GM12878 (cell line): Measurements from ENCODE around the gene SOWAHD. TPM values are rescaled to one million over a fixed set of nuclear protein-coding genes. Genes with fewer than 3 reads are reported as not detected.

Experiments used
- ATAC-seq: fragments of 200-7000 bp; cut with Tn5 transposase; 3 replicates; pipeline ENCODE4 v1.9.1; 2020; ENCODE audit warnings: mild to moderate bottlenecking, moderate library complexity
- BruUV-seq: library from RNA; stranded (reverse); fragments of 400-500 nt; replicated peaks from 2 replicates; lab custom pipeline; 2021; lab: Mats Ljungman, UMichigan
- CTCF ChIA-PET: fragments of 300-600 bp; sonication (Branson Sonifier 250); formaldehyde crosslinking; extraction: SDS; loops from one replicate; lab custom pipeline; 2021; ENCODE audit warnings: inconsistent platforms; lab: Yijun Ruan, JAX
- POLR2A ChIA-PET: fragments of 350-600 bp; formaldehyde crosslinking; extraction: SDS; loops from one replicate; lab custom pipeline; 2021; ENCODE audit warnings: inconsistent platforms; lab: Charles Lee
- RAD21 ChIA-PET: fragments of 300-600 bp; sonication (Branson Sonifier 250); formaldehyde crosslinking; loops from one replicate; lab custom pipeline; 2023; ENCODE audit warnings: antibody characterized with exemption; ENCODE audit not compliant: unreplicated experiment; lab: Charles Lee
- SMC1A ChIA-PET: fragments of 300-600 bp; sonication (Branson Sonifier 250); formaldehyde crosslinking; loops from one replicate; lab custom pipeline; 2023; ENCODE audit not compliant: unreplicated experiment, uncharacterized antibody; lab: Charles Lee
- DNase-seq: peaks from one replicate; pipeline ENCODE4 v3.0.0-alpha.2; 2011; ENCODE audit warnings: low read depth, low spot score
- FAIRE-seq: peaks from 3 replicates; lab custom pipeline; 2011; peaks lifted over from hg19 to GRCh38; lab: Jason Lieb, UNC
- H2AFZ ChIP-seq: 2 replicates; pipeline ENCODE4 v1.6.0; 2011; ENCODE audit warnings: low read depth, low read length, control low read depth; ENCODE audit not compliant: control insufficient read depth
- H3K27ac ChIP-seq: 2 replicates; pipeline ENCODE4 v1.5.1; 2011; ENCODE audit warnings: control low read depth; ENCODE audit not compliant: control insufficient read depth, insufficient read depth
- H3K27me3 ChIP-seq, 2 experiments: replicated peaks in 1 of 2; 2 replicates each; pipeline versions ENCODE4 v1.6.0 to v1.6.1; 2011; ENCODE audit warnings: low read length in 1 of 2; ENCODE audit not compliant: control insufficient read depth in 2 of 2, insufficient read depth in 2 of 2
- H3K36me3 ChIP-seq, 2 experiments: 2 replicates each; pipeline ENCODE4 v1.5.1; 2011; ENCODE audit warnings: low read length in 1 of 2; ENCODE audit not compliant: control insufficient read depth in 2 of 2, insufficient read depth in 2 of 2
- H3K4me1 ChIP-seq: 2 replicates; pipeline ENCODE4 v1.6.1; 2011; ENCODE audit warnings: mild to moderate bottlenecking, low read length, moderate library complexity, mixed read lengths; ENCODE audit not compliant: control insufficient read depth, insufficient read depth
- H3K4me2 ChIP-seq: 2 replicates; pipeline ENCODE4 v1.6.0; 2011; ENCODE audit warnings: control low read depth; ENCODE audit not compliant: control insufficient read depth, insufficient read depth
- H3K4me3 ChIP-seq: fragments of 200-600 bp; sonication (generic); 2 replicates; pipeline ENCODE4 v1.5.1; 2016
- H3K79me2 ChIP-seq: 2 replicates; pipeline ENCODE4 v1.6.0; 2011; ENCODE audit warnings: low read length; ENCODE audit not compliant: control insufficient read depth, insufficient read depth
- H3K9ac ChIP-seq: 2 replicates; pipeline ENCODE4 v1.8.0; 2011; ENCODE audit warnings: low read length, control low read depth, mixed read lengths; ENCODE audit not compliant: control insufficient read depth, insufficient read depth
- H3K9me3 ChIP-seq: replicated peaks from 3 replicates; pipeline ENCODE4 v1.5.1; 2011; ENCODE audit warnings: mild to moderate bottlenecking, low read length; ENCODE audit not compliant: control insufficient read depth, insufficient read depth
- H4K20me1 ChIP-seq: 2 replicates; pipeline ENCODE4 v1.6.0; 2011; ENCODE audit not compliant: control insufficient read depth, insufficient read depth
- CHD1 ChIP-seq: IDR thresholded peaks from 2 replicates; pipeline ENCODE4 v1.6.1; 2012; ENCODE audit warnings: low read depth, low read length, improper control_type of control experiment
- CUX1 ChIP-seq: IDR thresholded peaks from 2 replicates; pipeline ENCODE4 v1.6.1; 2012; ENCODE audit warnings: improper control_type of control experiment, low read depth, low read length; ENCODE audit not compliant: insufficient replicate concordance
- ETV6 ChIP-seq, 2 experiments: fragments of 450-650 bp in 1 of 2; IDR thresholded peaks in 1 of 2; conservative IDR thresholded peaks in 1 of 2; 2 replicates each; pipeline ENCODE4 v1.6.1; 2014; ENCODE audit warnings: antibody characterized with exemption in 1 of 2, borderline replicate concordance in 1 of 2, low read depth in 1 of 2, mild to moderate bottlenecking in 1 of 2, moderate library complexity in 1 of 2
- IKZF2 ChIP-seq, 2 experiments: fragments of 450-650 bp; IDR thresholded peaks; 2 replicates each; pipeline ENCODE4 v1.6.1; 2017; ENCODE audit warnings: mild to moderate bottlenecking in 2 of 2, moderate library complexity in 2 of 2
- IRF5 ChIP-seq: fragments of 450-650 bp; IDR thresholded peaks from 2 replicates; pipeline ENCODE4 v1.6.1; 2017; ENCODE audit warnings: borderline replicate concordance
- MXI1 ChIP-seq: fragments of 150-350 bp; IDR thresholded peaks from 2 replicates; pipeline ENCODE4 v1.6.1; 2011; ENCODE audit warnings: low read depth, mild to moderate bottlenecking, inconsistent platforms, low read length, improper control_type of control experiment
- NFYA ChIP-seq: IDR thresholded peaks from 2 replicates; pipeline ENCODE4 v1.6.1; 2011; ENCODE audit warnings: low read depth, mild to moderate bottlenecking, low read length, improper control_type of control experiment, borderline replicate concordance
- SMAD1 ChIP-seq: fragments of 450-650 bp; IDR thresholded peaks from 2 replicates; pipeline ENCODE4 v1.6.1; 2018; ENCODE audit warnings: mild to moderate bottlenecking, low read depth; ENCODE audit not compliant: partially characterized antibody
- SMARCA5 ChIP-seq: fragments of 450-650 bp; IDR thresholded peaks from 2 replicates; pipeline ENCODE4 v1.6.1; 2017; ENCODE audit warnings: mild to moderate bottlenecking
- WRNIP1 ChIP-seq: IDR thresholded peaks from 2 replicates; pipeline ENCODE4 v1.6.1; 2011; ENCODE audit warnings: low read depth, low read length, improper control_type of control experiment, borderline replicate concordance
- ZNF592 ChIP-seq: fragments of 450-650 bp; IDR thresholded peaks from 2 replicates; pipeline ENCODE4 v1.6.1; 2017; ENCODE audit warnings: mild to moderate bottlenecking, moderate library complexity
- WGBS: methylation state at CpG from one replicate; pipeline ENCODE4 v1.1.6; 2016; ENCODE audit warnings: low lambda C conversion rate; ENCODE audit not compliant: insufficient replicate concordance, insufficient coverage; ENCODE audit errors: missing lambda C conversion rate; 5-methylcytosine and 5-hydroxymethylcytosine counted together
- in situ Hi-C: fragments of 300-500 bp; cut with MboI; formaldehyde crosslinking; loops from 9 replicates; pipeline ENCODE4 v1.14.3; 2018; ENCODE audit warnings: mixed read lengths
- intact Hi-C: fragments of 100-400 bp; cut with micrococcal nuclease; formaldehyde crosslinking; loops from one replicate; pipeline ENCODE4 v1.14.2; 2022; ENCODE audit not compliant: unreplicated experiment
- polyA plus RNA-seq, 11 experiments: library from polyadenylated mRNA; depleted of rRNA in 4 of 11; unstranded in 6 of 11; stranded (reverse) in 5 of 11; fragments of >200 nt; fragmentation: Nextera tagmentation in 4 of 11; fragmentation: Illumina TruSeq in 1 of 11; extraction: Ambion mirVana in 4 of 11; extraction: Trizol in 1 of 11; gene quantifications; 1 replicate in 1 of 11; 2 replicates in 10 of 11; pipeline versions ENCODE4 v1.2.1 to v1.2.3, GENCODE V29; 2011 to 2016; ENCODE audit warnings: inconsistent platforms in 2 of 11, missing spikeins in 2 of 11, low read depth in 1 of 11
- total RNA-seq, 4 experiments: library from RNA; depleted of rRNA in 3 of 4; stranded (reverse); fragments of >200 nt in 3 of 4; fragmentation: Illumina TruSeq in 1 of 4; extraction: Trizol in 1 of 4; gene quantifications; 2 replicates each; pipeline versions ENCODE4 v1.2.1 to v1.2.3, GENCODE V29; 2013 to 2021

SOWAHD gene
- total and polyA plus RNA-seq, 10 of the 15 experiments (the other 5 are each of a cell fraction or from before 2014, with no cell fraction given): 0.27 to 7.4 (median 2.6) TPM

- TF ChIP-seq CUX1: no peak
Measured at GRCh38 chrX:119709630-119710029, 48.8 kb upstream of the SOWAHD start (continued).

- Histone ChIP-seq H2AFZ (no peak overlapping the region), H3K9me3 (no peaks in the 10 kb centered on the region), H3K4me1 (no peaks in the 10 kb centered on the region), H3K36me3 (no peaks in the 10 kb centered on the region), H3K4me2 (no peak overlapping the region), H3K4me3 (no peak overlapping the region), H4K20me1 (no peaks in the 10 kb centered on the region), H3K27ac (no peak overlapping the region), H3K27me3 (no peaks in the 10 kb centered on the region), H3K79me2 (no peaks in the 10 kb centered on the region), H3K9ac (no peak overlapping the region)
- 48% methylated on average over 6 of the region's 6 CpGs for WGBS
- ChIA-PET SMC1A (interaction anchor here (0.6 to 1.0 kb wide), 2 partner anchors 8 to 10 kb away, joined by 3 to 5 read pairs; no protein-coding TSS in a partner anchor), RAD21 (interaction anchor here (0.6 to 1.6 kb wide), 3 partner anchors 8 to 34 kb away, joined by 3 to 4 read pairs (median 4); no protein-coding TSS in a partner anchor), POLR2A (interaction anchor here (0.7 kb wide), 1 partner anchor 83 kb away, joined by 3 read pairs; no protein-coding TSS in a partner anchor), CTCF (interaction anchor here (0.7 to 1.5 kb wide), 2 partner anchors 8 to 21 kb away, joined by 3 to 4 read pairs; no protein-coding TSS in a partner anchor)
- FAIRE-seq (no peak), DNase-seq (no peak), ATAC-seq (no peak; the same call in 1 of the 3 replicates)
- intact Hi-C loops (no loop called here), in situ Hi-C loops (no loop called here)
- no TSS peak for BruUV-seq
- TF ChIP-seq SMAD1 (no peak), CHD1 (no peak), SMARCA5 (no peak), NFYA (no peak), WRNIP1 (no peak), ETV6 (conservative IDR thresholded peaks at IDR 0.05 in 1 of 2, IDR thresholded peaks at IDR 0.05 in 1 of 2; ENCODE audit: borderline replicate concordance in 1 of 2, low read depth in 1 of 2) (no peak), ZNF592 (no peak), IRF5 (no peak), IKZF2 (IDR thresholded peaks at IDR 0.05) (no peak), MXI1 (no peak)
Measured at GRCh38 chrX:119721487-119721886, 36.9 kb upstream of the SOWAHD start.
